Neural progenitor cell (in vitro differentiated cells): ENCODE data around the gene PANX3.

Experiments used
- EZH2 ChIP-seq: fragments of 200-600 bp; sonication (generic); IDR thresholded peaks from 2 replicates; pipeline ENCODE4 v1.6.1; 2017; ENCODE audit warnings: antibody characterized with exemption, mild to moderate bottlenecking, moderate library complexity
- EZH2phosphoT487 ChIP-seq: fragments of 200-600 bp; sonication (generic); IDR thresholded peaks from 2 replicates; pipeline ENCODE4 v1.6.1; 2017; ENCODE audit warnings: antibody characterized with exemption
- TF ChIP-seq, protein P1 (sequence below): fragments of 200-600 bp; sonication (generic); IDR thresholded peaks from 2 replicates; pipeline ENCODE4 v1.5.1; 2017; ENCODE audit warnings: antibody characterized with exemption, mild to moderate bottlenecking

DNA sequence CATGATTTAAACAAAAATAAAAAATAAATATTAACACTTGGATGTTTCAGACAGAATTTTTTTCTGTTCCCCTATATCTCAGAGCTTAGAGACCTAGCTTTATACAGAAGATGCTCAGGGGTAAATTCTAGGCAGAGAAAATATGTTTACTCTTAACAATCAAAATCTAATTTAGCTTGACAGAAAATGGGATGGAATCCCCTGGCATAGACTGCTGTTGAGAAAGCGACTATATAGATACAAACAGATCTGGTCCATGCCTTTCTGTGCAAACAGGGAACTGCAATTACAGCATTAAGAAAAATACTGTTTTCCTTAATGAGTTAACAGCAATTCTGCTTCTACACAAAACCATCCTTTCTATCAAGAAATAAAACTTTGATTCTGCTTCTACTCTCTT is 47.8 kb downstream of the PANX3 start:
- TF ChIP-seq, protein P1, sequence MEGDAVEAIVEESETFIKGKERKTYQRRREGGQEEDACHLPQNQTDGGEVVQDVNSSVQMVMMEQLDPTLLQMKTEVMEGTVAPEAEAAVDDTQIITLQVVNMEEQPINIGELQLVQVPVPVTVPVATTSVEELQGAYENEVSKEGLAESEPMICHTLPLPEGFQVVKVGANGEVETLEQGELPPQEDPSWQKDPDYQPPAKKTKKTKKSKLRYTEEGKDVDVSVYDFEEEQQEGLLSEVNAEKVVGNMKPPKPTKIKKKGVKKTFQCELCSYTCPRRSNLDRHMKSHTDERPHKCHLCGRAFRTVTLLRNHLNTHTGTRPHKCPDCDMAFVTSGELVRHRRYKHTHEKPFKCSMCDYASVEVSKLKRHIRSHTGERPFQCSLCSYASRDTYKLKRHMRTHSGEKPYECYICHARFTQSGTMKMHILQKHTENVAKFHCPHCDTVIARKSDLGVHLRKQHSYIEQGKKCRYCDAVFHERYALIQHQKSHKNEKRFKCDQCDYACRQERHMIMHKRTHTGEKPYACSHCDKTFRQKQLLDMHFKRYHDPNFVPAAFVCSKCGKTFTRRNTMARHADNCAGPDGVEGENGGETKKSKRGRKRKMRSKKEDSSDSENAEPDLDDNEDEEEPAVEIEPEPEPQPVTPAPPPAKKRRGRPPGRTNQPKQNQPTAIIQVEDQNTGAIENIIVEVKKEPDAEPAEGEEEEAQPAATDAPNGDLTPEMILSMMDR, result no peak
- TF ChIP-seq EZH2phosphoT487, result no peak
- no peak for TF ChIP-seq EZH2
